NB4 (cell line): ENCODE measurements around the gene PARL.

Source experiments
- MYC ChIP-seq: IDR thresholded peaks from 2 replicates; pipeline ENCODE4 v1.6.1; 2011; ENCODE audit warnings: low read depth, low read length
- POLR2A ChIP-seq: IDR thresholded peaks from 2 replicates; pipeline ENCODE4 v1.6.1; 2011; ENCODE audit warnings: mild to moderate bottlenecking; ENCODE audit not compliant: insufficient read length; ENCODE audit errors: extremely low read depth
- TF ChIP-seq, protein P1 (sequence below): IDR thresholded peaks from one replicate; pipeline ENCODE4 v1.5.1; 2012; ENCODE audit warnings: low read depth, low read length
- TF ChIP-seq, protein P2 (sequence below): IDR thresholded peaks from 2 replicates; pipeline ENCODE4 v1.6.1; 2011; ENCODE audit warnings: low read depth, low read length

DNA sequence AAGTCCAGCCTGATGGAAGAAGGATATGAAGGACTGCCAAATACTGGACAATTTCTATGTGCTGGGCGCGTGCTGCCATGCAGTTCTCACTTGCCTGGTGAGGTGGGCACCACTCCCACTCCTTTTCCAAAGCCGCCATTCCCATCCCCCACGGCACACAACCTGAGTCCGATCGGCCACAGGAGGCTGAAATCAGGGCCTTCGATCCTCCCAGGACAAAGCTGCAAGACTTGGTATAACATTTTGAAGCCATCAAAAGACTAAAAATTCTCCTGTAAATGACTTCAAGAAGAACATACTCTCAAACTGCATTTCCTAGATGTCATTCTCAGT is 56.2 kb downstream of the PARL start:
- TF ChIP-seq, protein P1, sequence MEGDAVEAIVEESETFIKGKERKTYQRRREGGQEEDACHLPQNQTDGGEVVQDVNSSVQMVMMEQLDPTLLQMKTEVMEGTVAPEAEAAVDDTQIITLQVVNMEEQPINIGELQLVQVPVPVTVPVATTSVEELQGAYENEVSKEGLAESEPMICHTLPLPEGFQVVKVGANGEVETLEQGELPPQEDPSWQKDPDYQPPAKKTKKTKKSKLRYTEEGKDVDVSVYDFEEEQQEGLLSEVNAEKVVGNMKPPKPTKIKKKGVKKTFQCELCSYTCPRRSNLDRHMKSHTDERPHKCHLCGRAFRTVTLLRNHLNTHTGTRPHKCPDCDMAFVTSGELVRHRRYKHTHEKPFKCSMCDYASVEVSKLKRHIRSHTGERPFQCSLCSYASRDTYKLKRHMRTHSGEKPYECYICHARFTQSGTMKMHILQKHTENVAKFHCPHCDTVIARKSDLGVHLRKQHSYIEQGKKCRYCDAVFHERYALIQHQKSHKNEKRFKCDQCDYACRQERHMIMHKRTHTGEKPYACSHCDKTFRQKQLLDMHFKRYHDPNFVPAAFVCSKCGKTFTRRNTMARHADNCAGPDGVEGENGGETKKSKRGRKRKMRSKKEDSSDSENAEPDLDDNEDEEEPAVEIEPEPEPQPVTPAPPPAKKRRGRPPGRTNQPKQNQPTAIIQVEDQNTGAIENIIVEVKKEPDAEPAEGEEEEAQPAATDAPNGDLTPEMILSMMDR = no peak
- TF ChIP-seq POLR2A (no peak), MYC (no peak)
- TF ChIP-seq, protein P2, sequence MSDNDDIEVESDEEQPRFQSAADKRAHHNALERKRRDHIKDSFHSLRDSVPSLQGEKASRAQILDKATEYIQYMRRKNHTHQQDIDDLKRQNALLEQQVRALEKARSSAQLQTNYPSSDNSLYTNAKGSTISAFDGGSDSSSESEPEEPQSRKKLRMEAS = no peak
